ENCODE measurements around the gene ZBED2. TPM values are rescaled to one million over a fixed set of nuclear protein-coding genes. Genes with fewer than 3 reads are reported as not detected.

The ZBED2 gene
- total RNA-seq, 2 donors from 2014 or later = not detected

- Histone ChIP-seq H3K36me3 (no peaks in the 10 kb centered on the region), H3K27ac (no peak overlapping the region), H3K4me1 (ENCODE audit: control insufficient read depth in 1 of 2, low read depth in 2 of 2) (no peaks in the 10 kb centered on the region), H3K4me3 (no peak overlapping the region), H3K27me3 (replicated peaks; ENCODE audit: insufficient read depth) (no peaks in the 10 kb centered on the region), H3K9me3 (no peaks in the 10 kb centered on the region)
- ATAC-seq (ENCODE audit: insufficient number of reproducible peaks, low FRiP score, low read depth) = no peak
- no peak for DNase-seq (ENCODE audit: low spot score)
- TF ChIP-seq CTCF (IDR thresholded peaks at IDR 0.05) = no peak
These were observed 46.4 kb downstream of the ZBED2 start for GRCh38 chr3:111548756-111549155.

GRCh38 chr3:111548092-111548491 is 47.1 kb downstream of the ZBED2 start:
- DNase-seq (ENCODE audit: low spot score) (no peak), ATAC-seq (ENCODE audit: insufficient number of reproducible peaks, low FRiP score, low read depth) (no peak)
- Histone ChIP-seq H3K4me3 (no peak overlapping the region), H3K36me3 (no peaks in the 10 kb centered on the region), H3K9me3 (no peaks in the 10 kb centered on the region), H3K4me1 (ENCODE audit: control insufficient read depth in 1 of 2, low read depth in 2 of 2) (no peaks in the 10 kb centered on the region), H3K27ac (no peak overlapping the region), H3K27me3 (replicated peaks; ENCODE audit: insufficient read depth) (no peaks in the 10 kb centered on the region)
- no peak for TF ChIP-seq CTCF (IDR thresholded peaks at IDR 0.05)

GRCh38 chr3:111547631-111548030 is 47.5 kb downstream of the ZBED2 start:
- DNase-seq (ENCODE audit: low spot score) = no peak
- Histone ChIP-seq H3K27me3 (replicated peaks; ENCODE audit: insufficient read depth) (no peaks in the 10 kb centered on the region), H3K36me3 (no peaks in the 10 kb centered on the region), H3K27ac (no peak overlapping the region), H3K9me3 (no peaks in the 10 kb centered on the region), H3K4me1 (ENCODE audit: control insufficient read depth in 1 of 2, low read depth in 2 of 2) (no peaks in the 10 kb centered on the region), H3K4me3 (no peak overlapping the region)
- no peak for ATAC-seq (ENCODE audit: insufficient number of reproducible peaks, low FRiP score, low read depth)
- TF ChIP-seq CTCF (IDR thresholded peaks at IDR 0.05) = no peak

GRCh38 chr3:111545349-111545748 is 49.8 kb downstream of the ZBED2 start:
- no peaks in the 10 kb centered on the region for H3K4me1 ChIP-seq (ENCODE audit: control insufficient read depth in 1 of 2, low read depth in 2 of 2)
- no peaks in the 10 kb centered on the region for H3K27me3 ChIP-seq (replicated peaks; ENCODE audit: insufficient read depth)
- no peaks in the 10 kb centered on the region for H3K9me3 ChIP-seq
- H3K36me3 ChIP-seq = no peaks in the 10 kb centered on the region
- no peak for TF ChIP-seq CTCF (IDR thresholded peaks at IDR 0.05)
- DNase-seq (ENCODE audit: low spot score) (no peak), ATAC-seq (ENCODE audit: insufficient number of reproducible peaks, low FRiP score, low read depth) (no peak)
- no peak overlapping the region for H3K4me3 ChIP-seq
- H3K27ac ChIP-seq = no peak overlapping the region

Other genes starting within 250 kb of the ZBED2 start
- 10 to 100 TPM in 1 of 2 donors, 1 to 10 TPM in 1; 5.1 to 13.7 TPM for gene CD96, start 53.1 kb downstream of the ZBED2 start, total RNA-seq
- under 1 TPM; 0.54 to 0.78 TPM for gene PLCXD2, start 79.3 kb upstream of the ZBED2 start, total RNA-seq